ENCODE data around the gene FOXN3.

Gene FOXN3

DNA sequence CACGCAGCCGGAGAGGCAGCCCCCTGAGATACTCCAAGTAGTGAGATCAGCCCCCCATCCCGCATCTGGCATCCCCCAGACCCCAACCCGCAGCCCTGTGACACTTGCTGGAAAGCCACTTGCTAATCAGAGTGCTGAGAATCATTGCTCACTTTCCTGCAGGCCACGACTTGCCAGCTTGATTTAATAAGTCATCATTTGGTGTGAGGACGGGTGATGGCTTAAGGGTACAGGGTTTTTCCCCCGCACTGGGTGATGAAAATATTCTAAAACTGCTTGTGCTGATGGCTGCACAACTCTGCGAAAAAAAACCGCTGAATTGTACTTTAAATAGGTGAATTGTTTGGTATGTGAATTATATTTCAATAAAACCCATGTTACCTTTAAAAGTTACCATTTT, 171.2 kb downstream of the FOXN3 start:
- no peak for DNase-seq

DNA sequence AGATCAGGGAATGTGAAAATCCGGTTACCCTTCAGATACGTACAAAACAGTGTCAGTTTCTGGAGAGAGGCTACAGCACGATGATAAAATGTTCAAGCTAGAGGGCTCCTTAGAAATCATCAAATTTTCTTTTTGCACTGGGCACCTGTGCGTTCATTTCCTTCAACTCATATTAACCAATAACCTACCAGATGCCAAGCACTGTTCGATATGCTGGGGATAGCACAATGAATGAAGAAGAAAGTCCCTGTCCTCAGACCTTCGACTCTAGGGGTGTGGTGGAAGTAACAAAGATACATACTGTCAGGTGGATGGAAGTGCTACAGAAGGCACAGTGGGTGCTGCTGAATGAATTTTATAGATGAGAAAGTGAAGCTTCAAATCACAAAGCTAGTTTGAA, 172.3 kb downstream of the FOXN3 start:
- no peak for DNase-seq

DNA sequence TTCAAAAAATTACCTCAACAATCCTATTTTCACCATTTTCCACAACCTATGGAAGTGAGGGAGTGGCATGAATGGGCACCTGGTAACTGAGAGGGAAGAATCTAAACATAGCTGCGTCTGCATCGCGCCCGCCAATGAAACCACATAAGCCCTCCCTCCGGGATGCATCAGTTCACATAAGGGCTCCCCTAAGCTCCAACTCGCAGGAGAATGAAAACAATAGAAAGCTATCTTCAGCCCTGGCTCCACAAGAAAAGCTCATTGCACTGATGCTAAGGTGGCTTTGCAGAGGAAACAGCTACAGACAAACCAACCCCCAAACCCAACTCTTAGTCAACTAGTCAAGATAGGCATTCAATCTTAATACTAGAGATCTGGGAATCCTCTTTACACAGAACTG, 173.3 kb downstream of the FOXN3 start:
- DNase-seq = no peak

DNA sequence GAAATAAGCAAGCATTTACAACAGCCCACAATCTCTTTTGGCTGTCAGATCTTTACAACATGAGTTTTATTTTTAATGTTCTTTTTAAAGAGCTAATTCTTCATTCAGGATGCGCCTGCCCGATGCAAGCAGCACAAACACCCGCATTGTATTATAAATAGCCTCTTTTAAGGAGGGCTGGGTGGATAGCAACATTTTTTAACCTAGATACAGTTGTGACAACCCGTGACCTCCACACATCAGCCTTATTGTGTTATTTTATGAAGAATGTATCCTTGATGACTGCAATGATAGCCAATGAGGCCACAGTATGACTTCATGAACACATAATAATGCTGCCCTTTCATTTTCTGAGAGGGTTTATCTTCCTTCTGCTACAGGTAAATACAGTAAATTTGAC, 173.7 kb downstream of the FOXN3 start:
- DNase-seq = no peak

DNA sequence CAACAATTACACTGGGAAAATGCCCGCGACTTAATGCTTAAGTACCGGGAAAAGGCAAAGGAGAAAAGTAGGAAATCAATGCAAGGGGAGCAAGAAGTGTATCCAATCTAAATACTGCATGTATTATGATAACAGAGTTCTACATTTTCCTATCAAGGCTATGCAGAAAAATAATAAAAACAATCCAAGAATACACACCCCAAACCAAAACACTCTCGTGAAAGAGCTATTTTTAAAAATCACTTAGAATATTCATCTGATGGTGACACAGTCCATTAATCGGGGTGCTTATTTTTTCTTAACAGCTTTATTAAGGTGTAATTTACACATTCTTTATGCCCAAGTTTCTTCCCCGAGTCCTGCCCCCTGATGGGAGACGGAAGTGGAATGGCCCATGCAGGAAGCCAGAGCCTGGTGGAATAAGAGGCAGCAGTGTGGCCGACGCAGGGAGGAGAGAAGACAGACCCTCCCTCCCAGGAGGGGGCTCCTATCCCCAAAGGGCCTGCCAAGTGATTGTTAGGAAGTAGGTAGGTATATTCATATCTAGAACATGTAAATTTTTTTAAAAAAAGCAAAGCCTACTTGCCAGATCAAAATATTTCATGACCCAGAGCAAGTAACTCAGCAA, 174.3 kb downstream of the FOXN3 start:
- no peak for DNase-seq

DNA sequence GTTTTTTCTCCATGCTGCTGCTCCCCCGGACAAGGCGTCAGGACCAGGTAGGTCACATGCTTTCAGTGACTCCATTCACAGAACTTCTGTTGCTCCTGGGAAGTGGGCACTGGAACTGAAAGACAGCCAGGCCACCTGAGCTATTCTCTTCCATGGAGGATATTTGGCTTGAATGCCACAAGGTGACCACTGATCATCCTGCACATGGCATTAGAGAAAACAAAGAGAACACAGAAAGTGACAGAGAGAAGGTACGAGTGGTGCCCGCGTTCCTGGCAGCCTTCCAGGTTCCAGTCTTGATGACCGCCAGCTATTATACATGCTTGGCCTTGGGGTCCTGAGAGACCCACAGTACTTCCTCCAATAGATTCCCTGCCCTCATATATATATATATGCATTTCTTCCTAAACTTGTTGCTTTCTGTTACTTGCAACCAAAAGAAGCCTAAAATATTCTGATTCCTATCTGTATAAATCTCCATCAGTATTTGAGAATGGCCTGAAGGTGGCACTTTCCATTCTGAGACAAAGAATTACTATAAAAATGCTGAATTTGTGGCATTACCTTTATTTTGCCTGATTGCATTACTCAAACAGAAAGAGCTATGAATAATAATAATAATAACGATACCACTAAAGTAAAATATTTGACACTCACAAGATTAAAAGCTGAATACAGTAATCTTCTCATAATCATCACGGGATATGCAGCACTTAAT, 174.9 kb downstream of the FOXN3 start:
- DNase-seq = no peak

DNA sequence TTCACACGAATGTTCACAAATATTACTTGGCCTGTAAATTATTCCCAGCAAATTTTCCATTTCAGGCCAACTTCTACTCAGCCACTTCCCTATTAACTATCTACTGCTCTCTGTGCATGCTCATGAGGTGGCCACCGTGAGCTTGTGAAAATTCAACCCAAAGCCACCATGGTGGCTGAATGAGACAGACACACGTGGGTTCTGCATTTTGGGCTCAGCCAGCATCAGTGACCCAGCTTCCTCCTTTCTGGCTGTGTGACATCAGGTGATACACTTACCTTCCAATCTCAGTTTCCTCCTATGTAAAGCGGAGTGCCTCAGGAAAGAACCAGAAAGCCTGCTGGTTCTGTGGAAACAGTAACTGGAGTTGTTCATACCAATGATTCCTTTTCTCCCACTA, 175.8 kb downstream of the FOXN3 start:
- no peak for DNase-seq

DNA sequence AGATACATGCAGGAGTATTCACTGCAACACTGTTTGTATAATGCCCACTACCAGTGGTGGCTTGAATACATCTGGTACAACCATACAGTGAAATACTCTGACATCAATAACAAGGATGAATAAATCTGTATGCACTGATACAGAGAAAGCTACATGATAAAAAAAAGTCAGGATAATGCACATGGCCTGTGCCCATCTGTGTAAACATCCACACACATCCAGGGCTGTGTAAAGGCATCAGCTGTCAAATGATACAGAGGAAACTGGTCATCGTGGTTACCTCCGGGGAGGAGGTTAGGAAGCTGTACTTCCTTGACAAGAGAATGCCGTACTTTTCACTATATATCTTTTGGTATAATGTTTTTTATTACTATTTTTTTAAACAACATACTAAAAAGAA, 176.6 kb downstream of the FOXN3 start:
- no peak for DNase-seq

DNA sequence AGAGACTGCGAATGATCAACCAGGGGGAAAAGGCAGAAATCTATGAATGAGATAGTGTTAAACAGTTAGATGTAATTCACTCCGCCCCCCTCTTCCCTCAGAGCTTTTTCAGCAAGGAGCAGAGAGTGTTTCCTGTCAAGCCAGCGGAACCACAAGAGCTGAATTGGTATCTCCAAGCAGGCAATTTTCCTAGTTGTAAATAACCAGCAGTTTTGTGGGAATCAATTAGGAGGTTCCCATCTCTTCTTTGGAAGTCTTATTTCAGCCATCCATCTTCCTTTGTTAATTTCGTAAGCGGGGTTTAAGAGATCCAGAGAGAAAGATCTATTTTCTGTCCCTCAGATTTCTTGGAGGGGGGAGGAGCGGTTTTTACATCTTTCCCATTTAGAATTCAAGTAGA, 178.0 kb downstream of the FOXN3 start:
- DNase-seq = no peak

DNA sequence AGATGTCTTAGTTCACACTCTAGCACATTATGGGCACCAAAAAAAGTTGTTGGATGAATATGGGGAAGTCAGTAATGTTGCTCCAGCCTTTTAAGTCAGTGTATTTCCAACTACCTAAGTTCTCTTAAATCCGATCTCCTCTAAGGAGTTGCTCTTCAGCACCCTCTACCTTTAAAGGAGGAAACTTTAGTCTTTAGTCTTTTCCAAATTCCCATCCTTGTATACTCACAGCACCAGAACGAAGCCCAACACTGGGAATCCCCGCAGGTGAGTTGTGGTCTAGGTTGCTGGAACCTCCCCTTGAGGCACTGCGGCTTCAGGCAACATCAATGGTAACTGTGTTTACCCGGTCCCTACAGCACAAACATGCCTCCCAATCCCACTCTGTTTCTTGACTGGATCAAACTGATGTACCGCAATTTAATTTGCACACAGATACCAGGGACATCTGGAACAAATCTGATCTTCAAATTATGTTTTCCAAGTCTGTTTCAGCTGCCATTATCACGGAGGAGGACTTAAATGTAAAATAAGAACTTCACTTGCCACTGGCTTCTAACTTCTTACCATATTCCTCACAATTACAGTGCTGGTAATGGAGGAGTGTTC, 179.0 kb downstream of the FOXN3 start:
- no peak for DNase-seq

DNA sequence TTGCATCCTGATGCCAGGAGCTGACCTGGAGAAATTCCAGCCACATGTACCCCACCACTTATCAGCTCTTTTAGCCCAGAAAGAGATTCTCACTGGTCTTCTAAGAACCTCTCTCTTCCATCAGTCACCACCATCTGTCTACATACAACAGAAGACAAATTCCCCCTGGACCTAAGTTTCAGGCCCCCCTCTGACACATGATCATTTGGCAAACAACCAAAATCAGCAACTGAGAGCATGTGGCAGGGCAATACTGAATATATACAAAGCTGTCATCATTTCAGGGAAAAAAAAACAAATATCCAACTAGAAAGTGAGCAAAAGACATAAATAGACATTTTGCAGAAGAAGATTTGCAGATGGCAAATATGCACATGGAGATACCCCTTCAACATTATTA, 180.2 kb downstream of the FOXN3 start:
- DNase-seq = no peak

DNA sequence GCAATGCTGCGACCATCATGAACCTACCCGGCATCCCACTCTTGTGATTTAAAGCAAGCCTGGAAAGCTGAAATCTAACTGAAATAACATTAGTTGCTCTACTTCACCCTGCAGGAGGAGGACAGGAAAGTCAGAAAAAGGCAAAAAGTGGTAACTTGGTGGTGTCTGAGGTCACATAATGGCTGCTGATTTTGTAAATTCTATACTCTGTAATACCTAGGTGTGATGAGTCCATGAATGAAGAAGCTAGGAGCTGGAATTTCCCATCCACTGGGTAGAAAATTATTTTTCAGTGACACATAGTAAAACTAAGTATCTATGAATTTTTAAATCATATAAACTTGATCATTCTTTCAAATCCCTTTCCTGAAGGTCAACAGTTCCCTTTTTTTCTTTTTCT, 183.8 kb downstream of the FOXN3 start:
- no peak for DNase-seq

DNA sequence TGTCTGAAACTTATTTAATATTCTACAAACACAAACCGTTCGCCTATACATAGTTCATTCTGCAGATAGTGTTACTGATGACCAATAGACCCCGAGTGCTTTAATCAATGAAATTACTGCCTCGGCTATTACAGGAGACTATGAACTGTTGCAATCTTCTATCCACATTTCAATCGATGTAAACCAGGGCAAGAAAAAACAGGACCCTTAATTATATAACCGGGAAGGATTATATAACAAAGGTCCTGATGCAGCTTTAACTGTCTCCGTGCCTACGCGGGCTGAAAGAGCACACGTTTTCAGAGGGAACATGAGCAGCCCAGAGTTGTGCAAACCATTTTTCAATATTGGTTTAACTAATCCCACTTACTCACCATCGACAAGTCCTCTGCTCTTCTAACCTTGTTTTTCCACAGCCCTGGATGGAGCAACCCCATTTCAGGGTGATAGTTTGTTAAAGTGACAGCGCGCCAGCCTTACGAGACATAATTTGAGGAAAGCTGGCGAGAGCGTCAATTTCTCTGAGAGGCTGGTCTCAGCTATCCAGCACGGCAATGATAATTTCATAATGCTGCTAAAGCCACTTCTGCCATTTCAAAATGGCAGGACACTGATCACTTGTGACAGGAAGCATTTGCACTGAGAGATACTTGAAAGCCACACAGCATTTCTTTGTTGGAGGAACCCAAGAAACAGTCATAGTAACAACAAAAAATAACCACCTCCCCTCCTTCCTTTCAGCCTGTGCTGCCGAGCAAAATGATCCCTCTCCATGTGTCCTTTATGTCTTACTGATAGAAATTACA, 184.6 kb downstream of the FOXN3 start:
- DNase-seq = no peak

DNA sequence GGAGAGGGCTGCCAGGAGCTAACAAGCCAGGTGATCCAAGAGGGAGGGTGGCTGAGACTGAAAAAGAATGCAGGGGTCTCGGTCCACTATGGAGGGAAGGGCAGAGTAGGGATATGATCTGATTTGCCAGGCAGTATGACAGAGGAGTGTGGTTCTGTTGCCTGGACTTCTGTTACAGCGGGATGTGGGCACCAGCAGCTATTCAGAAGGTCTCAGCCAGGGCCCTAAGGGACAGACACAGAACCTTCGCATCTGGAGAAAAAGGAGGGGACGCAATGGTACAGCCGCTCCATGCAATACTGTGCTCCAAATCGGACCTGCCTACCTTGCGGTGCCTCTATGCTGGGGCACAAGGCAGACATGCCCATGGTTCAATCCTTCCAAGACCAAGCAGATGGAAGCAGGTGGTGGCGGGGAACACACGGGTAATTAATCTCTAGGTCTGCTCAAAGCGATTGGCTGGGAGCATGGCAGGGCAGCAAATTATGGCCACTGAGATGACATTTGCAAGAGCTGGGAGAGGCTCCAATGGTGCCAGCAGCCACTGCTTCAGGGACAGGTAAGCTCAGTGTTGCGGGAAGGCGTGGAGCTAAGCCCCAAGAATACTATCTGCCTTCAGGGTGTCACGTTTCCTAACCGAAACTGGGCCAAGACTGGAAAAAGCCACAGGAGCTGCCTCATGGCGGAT, 185.5 kb downstream of the FOXN3 start:
- no peak for DNase-seq

DNA sequence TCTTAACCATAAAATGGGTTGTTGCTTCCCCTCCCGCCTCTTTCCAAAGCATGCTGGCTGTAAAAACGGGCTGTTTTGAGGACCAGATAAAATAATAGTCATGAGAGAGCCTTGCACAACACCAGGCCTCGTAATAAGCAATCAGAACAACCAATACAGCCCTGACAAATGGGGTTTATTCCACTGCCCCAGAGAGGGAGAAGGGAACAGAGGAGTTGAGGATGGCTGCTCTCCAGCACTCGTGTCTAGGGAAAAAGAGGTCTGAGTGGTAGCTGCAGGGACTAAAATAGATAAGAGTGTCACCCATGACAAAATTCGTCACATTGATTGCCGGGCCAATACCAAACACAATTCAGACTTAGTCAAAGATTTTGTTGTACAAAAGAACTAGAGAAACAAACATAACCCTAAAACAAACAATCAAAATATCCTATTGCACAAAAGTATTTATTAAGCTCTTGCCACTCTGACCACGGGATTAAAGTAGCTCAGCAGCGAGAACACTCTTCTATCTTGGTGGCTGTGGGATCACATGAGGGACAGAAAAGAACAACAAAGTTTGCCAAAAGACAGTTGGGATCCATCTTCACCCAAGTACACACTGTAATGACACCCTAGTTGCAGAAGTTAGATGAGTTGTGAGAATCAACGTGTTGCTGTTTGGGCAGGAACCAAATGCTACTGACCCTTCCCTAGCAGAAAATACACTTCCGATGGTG, 188.0 kb downstream of the FOXN3 start:
- DNase-seq = no peak

DNA sequence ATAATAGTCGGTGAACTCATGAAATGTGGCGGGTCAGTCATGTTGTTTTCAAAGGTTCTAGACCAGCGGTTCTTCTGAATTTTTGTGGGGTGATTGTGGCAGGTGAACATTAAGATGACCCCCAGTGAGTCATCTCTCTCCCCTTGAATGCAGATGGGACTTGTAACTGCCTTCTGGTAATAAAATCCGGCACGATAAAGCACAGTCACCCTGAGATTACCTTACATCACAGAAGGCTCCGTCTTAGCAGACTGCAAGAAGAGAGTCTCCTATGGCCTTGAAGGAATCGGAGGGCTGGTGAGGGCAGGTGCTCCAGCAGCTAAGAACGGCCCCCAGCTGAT, 189.6 kb downstream of the FOXN3 start:
- no peak for DNase-seq

DNA sequence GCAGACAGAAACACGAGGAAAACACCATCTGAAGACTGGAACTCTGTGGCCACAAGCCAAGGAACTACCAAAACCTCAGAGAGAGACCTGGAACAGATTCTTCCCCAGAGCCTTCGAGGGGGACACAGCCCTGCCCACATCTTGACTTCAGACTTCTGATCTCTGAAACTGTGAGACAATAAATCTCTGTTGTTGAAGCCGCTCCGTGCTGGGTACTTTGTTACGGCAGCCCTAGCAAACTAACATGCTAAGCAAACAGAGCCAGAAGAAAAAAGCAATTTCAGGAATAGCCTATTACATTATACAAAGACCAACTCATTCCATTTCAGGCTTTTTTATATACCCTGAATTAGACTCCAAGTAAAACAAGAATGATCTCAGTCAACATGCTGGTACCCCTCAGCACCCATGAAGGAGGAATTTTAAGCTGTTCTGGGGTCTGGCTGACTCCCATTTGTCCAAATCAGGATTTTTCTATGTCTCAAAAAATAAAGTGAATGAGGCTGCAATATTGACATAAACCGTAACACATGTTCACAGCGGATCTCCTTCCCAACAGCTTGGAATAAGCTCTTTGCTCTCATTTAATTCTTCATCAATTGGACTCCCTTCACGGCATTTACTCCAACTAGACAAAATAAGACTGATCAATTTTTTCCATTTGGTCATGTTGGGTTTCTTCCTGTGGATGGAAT, 190.1 kb downstream of the FOXN3 start:
- no peak for DNase-seq

DNA sequence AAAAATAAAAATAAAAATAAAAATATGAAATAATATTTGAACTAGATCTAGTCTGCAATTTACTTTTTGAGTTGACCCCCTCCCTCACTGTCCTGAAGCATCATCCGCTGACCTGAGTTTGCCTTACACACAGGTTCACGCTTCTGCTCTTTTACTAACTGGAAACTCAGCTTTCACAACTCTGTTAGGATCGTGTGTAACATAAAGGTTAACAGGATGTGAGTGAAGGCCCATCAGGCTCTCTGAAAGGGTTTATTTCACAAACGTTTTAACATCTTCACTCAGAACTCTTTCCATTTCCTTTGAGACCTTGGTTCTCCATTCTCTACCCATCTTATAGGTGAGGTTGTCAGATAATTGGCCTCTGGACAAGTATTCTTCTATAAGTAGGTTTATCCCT, 191.4 kb downstream of the FOXN3 start:
- no peak for DNase-seq

DNA sequence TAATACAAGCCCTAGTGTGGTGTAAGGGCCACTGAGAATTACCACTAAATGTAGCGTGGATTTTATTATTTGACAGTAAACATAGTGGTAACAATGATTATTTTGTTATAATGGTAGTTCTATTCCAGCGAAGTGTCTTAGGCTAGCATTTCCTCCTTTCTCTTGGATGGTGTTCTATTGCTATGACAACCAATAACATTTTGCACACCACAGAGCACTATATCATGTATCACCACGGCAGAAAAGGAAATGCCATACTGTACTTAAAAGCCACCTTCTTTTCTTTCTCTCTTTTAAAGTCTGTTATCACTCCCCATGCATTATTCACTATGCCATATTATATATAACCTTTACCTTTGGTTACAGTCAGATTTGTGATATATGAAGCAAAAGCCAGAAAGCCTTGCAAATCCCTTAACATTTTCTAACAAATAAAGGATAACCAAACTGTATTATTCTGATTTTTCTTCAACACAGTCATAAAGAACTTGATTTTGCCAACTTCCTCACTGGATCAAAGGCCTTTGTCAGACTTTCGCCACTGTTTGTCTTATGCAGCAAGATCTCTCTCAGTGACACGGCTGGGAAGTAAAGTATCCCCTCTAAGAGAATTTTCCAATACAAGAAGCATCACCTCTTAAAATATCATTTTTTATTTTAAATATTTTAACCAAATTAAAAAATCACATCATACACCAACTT, 195.8 kb downstream of the FOXN3 start:
- peak; percentile 65 for DNase-seq

DNA sequence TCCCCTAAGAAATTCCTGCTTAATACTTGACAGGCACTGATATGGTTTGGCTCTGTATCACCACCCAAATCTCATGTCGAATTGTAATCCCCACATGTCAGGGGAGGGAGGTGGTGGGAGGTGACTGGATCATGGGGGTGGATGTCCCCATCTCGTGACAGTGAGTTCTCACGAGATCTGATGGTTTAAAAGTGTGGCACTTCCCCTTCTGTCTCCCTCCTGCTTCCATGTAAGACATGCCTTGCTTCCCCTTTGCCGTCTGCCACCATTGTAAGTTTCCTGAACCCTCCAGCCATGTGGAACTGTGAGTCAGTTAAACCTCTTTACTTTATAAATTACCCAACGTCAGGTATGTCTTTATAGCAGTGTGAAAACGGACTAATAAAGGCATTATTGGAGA, 198.0 kb downstream of the FOXN3 start:
- no peak for DNase-seq

DNA sequence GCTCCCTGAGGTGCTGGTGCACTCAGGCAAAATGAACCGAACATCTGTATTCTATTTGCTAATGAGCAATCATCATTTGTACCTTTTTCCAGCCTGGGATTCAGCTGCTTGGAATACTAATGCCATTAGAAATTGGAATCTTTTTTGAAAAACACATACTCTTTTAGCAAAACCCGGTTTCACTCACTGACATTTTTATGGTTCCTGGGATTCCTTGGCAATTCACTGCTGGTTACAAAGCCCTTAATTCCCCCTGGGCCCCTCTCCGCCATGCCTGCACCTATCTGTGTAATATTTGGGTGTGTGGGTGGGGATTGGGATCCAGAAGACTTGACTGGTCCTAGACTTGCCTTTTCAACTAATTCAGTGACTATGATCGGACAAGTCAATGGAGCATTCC, 199.1 kb downstream of the FOXN3 start:
- DNase-seq = no peak

Measured in NCI-H2029 (cell line).